Measurements from ENCODE around the gene TBCB.

GRCh38 chr19:36089847-36090246 lies 25.4 kb upstream of the TBCB start:
- no peak for TF ChIP-seq EZH2phosphoT487 (IDR thresholded peaks at IDR 0.05; ENCODE audit: low read depth, severe bottlenecking, unreplicated experiment)
- TF ChIP-seq, protein P1, sequence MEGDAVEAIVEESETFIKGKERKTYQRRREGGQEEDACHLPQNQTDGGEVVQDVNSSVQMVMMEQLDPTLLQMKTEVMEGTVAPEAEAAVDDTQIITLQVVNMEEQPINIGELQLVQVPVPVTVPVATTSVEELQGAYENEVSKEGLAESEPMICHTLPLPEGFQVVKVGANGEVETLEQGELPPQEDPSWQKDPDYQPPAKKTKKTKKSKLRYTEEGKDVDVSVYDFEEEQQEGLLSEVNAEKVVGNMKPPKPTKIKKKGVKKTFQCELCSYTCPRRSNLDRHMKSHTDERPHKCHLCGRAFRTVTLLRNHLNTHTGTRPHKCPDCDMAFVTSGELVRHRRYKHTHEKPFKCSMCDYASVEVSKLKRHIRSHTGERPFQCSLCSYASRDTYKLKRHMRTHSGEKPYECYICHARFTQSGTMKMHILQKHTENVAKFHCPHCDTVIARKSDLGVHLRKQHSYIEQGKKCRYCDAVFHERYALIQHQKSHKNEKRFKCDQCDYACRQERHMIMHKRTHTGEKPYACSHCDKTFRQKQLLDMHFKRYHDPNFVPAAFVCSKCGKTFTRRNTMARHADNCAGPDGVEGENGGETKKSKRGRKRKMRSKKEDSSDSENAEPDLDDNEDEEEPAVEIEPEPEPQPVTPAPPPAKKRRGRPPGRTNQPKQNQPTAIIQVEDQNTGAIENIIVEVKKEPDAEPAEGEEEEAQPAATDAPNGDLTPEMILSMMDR (IDR thresholded peaks at IDR 0.05; ENCODE audit: poor library complexity): no peak
- TF ChIP-seq EZH2 (IDR thresholded peaks at IDR 0.05; ENCODE audit: borderline replicate concordance): no peak
